NT2/D1 (cell line): ENCODE data around the gene NIPAL3.

Experiments
- DNase-seq: peaks from one replicate; pipeline ENCODE4 v3.0.0-alpha.2; 2011; ENCODE audit warnings: low read depth, low spot score
- H3K27me3 ChIP-seq: 2 replicates; pipeline ENCODE4 v1.6.0; 2011; ENCODE audit warnings: mild to moderate bottlenecking; ENCODE audit not compliant: insufficient read length, insufficient read depth
- H3K36me3 ChIP-seq: 2 replicates; pipeline ENCODE4 v1.6.1; 2011; ENCODE audit warnings: mild to moderate bottlenecking, low read length, mixed read lengths; ENCODE audit not compliant: insufficient read depth, insufficient read length
- H3K4me1 ChIP-seq: 2 replicates; pipeline ENCODE4 v1.5.1; 2011; ENCODE audit not compliant: insufficient read depth, insufficient read length
- H3K4me3 ChIP-seq: 2 replicates; pipeline ENCODE4 v1.5.1; 2011; ENCODE audit warnings: low read depth; ENCODE audit not compliant: insufficient read length
- H3K9ac ChIP-seq: 2 replicates; pipeline ENCODE4 v1.6.0; 2011; ENCODE audit warnings: low read depth; ENCODE audit not compliant: insufficient read length
- H3K9me3 ChIP-seq: 2 replicates; pipeline ENCODE4 v1.5.1; 2011; ENCODE audit warnings: mild to moderate bottlenecking, low read length; ENCODE audit not compliant: insufficient read depth
- SUZ12 ChIP-seq: IDR thresholded peaks from 2 replicates; pipeline ENCODE4 v1.6.1; 2011; ENCODE audit not compliant: insufficient read length, insufficient read depth; ENCODE audit errors: extremely low read depth
- YY1 ChIP-seq: IDR thresholded peaks from 2 replicates; pipeline ENCODE4 v1.6.1; 2011; ENCODE audit not compliant: insufficient read length, insufficient read depth
- ZNF274 ChIP-seq: IDR thresholded peaks from 2 replicates; pipeline ENCODE4 v1.6.1; 2011; ENCODE audit warnings: mild to moderate bottlenecking, low read depth, low read length

NIPAL3 gene

DNA sequence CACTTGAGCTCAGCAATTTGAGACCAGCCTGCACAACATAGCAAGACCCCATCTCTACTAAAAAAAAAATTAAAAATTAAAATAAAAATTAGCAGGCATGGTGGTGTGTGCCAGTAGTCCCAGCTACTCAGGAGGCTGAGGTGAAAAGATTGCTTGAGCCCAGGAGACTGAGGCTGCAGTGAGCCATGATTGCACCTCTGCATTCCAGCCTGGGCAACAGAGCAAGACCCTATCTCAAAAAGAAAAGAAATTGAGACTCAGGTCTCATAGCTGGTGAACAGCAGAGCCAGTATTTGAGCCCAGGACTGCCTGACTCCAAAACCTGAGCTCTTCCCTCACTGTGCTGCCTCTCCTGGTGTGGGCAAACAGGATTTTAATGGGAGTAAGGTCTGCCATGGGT lies 58.6 kb downstream of the NIPAL3 start:
- Histone ChIP-seq H3K4me3 (no peak overlapping the region), H3K4me1 (no peaks in the 10 kb centered on the region), H3K9me3 (peaks cover 14% of the 10 kb centered on the region), H3K27me3 (no peaks in the 10 kb centered on the region), H3K36me3 (no peaks in the 10 kb centered on the region), H3K9ac (no peak overlapping the region)
- no peak for DNase-seq
- no peak for TF ChIP-seq SUZ12
- no peak for TF ChIP-seq ZNF274
- TF ChIP-seq YY1, result no peak

- H3K4me1 ChIP-seq, result no peaks in the 10 kb centered on the region
- H3K4me3 ChIP-seq, result no peak overlapping the region
- H3K27me3 ChIP-seq, result no peaks in the 10 kb centered on the region
- peaks cover 3% of the 10 kb centered on the region for H3K9me3 ChIP-seq
- no peaks in the 10 kb centered on the region for H3K36me3 ChIP-seq
- H3K9ac ChIP-seq, result no peak overlapping the region
- no peak for DNase-seq
- TF ChIP-seq SUZ12 (no peak), YY1 (no peak)
Measured at GRCh38 chr1:24475700-24476099, 60.1 kb downstream of the NIPAL3 start.

GRCh38 chr1:24476571-24476970 lies 61.0 kb downstream of the NIPAL3 start:
- Histone ChIP-seq H3K27me3 (no peaks in the 10 kb centered on the region), H3K9ac (no peak overlapping the region), H3K9me3 (no peaks in the 10 kb centered on the region), H3K4me3 (no peak overlapping the region), H3K4me1 (peaks cover 3% of the 10 kb centered on the region), H3K36me3 (no peaks in the 10 kb centered on the region)
- no peak for TF ChIP-seq SUZ12
- TF ChIP-seq ZNF274, result no peak
- no peak for TF ChIP-seq YY1
- no peak for DNase-seq

GRCh38 chr1:24477309-24477708 lies 61.7 kb downstream of the NIPAL3 start:
- peaks cover 3% of the 10 kb centered on the region for H3K4me1 ChIP-seq
- H3K9ac ChIP-seq, result no peak overlapping the region
- no peak overlapping the region for H3K4me3 ChIP-seq
- no peak for DNase-seq
- H3K36me3 ChIP-seq, result no peaks in the 10 kb centered on the region
- no peaks in the 10 kb centered on the region for H3K27me3 ChIP-seq
- TF ChIP-seq SUZ12 (no peak), ZNF274 (no peak), YY1 (no peak)
- no peaks in the 10 kb centered on the region for H3K9me3 ChIP-seq

DNA sequence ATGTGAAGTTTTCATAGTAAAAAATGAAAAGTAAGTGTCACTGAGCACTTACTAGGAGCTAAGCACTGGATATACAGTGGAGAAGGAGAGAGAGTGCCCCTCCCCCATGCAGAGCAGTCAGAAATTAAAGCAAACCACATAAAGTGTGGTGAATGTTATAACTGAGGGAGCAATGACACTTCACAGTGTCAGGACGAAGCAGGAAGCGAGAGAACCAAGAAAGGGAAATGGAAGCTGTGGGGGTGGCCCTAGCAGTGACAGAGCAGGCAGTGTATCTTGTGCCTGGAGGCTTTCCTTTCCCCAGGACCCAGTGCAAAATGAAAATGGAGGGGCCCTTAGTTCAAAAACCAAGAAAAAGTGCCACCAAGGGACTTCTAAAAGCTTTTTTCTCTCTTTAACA lies 65.5 kb downstream of the NIPAL3 start:
- TF ChIP-seq YY1 (no peak), ZNF274 (no peak), SUZ12 (no peak)
- Histone ChIP-seq H3K27me3 (no peaks in the 10 kb centered on the region), H3K4me3 (no peak overlapping the region), H3K9ac (no peak overlapping the region), H3K4me1 (peaks cover 3% of the 10 kb centered on the region), H3K36me3 (no peaks in the 10 kb centered on the region), H3K9me3 (no peaks in the 10 kb centered on the region)
- no peak for DNase-seq

- Histone ChIP-seq H3K9me3 (no peaks in the 10 kb centered on the region), H3K27me3 (no peaks in the 10 kb centered on the region), H3K9ac (no peak overlapping the region), H3K4me1 (peaks cover 3% of the 10 kb centered on the region), H3K36me3 (no peaks in the 10 kb centered on the region), H3K4me3 (no peak overlapping the region)
- TF ChIP-seq YY1 (no peak), ZNF274 (no peak), SUZ12 (no peak)
- no peak for DNase-seq
Measured at GRCh38 chr1:24481843-24482610, 66.4 kb downstream of the NIPAL3 start.

- Histone ChIP-seq H3K9ac (no peak overlapping the region), H3K27me3 (no peaks in the 10 kb centered on the region), H3K4me3 (no peak overlapping the region), H3K36me3 (no peaks in the 10 kb centered on the region), H3K4me1 (peaks cover 3% of the 10 kb centered on the region), H3K9me3 (peaks cover 3% of the 10 kb centered on the region; the same call in 1 of the 2 replicates)
- DNase-seq, result no peak
- TF ChIP-seq ZNF274 (no peak), YY1 (no peak), SUZ12 (no peak)
Measured at GRCh38 chr1:24483441-24483840, 67.8 kb downstream of the NIPAL3 start.

GRCh38 chr1:24484199-24484598 lies 68.6 kb downstream of the NIPAL3 start:
- Histone ChIP-seq H3K4me3 (no peak overlapping the region), H3K27me3 (no peaks in the 10 kb centered on the region), H3K9ac (no peak overlapping the region), H3K9me3 (peaks cover 11% of the 10 kb centered on the region), H3K36me3 (no peaks in the 10 kb centered on the region), H3K4me1 (peaks cover 3% of the 10 kb centered on the region)
- TF ChIP-seq YY1, result no peak
- TF ChIP-seq SUZ12, result no peak
- TF ChIP-seq ZNF274, result no peak
- no peak for DNase-seq
